ENCODE measurements around the gene KBTBD12.
"Not testable (repeated sequence)": the region's sequence is repeated elsewhere in the genome, so short reads cannot be mapped to it uniquely, and the experiment has no call there.

GRCh38 chr3:127874097-127874496, 40.9 kb upstream of the KBTBD12 start:
- TF ChIP-seq CTCF (IDR thresholded peaks at IDR 0.05 in 4 of 5, conservative IDR thresholded peaks at IDR 0.05 in 1 of 5); POLR2A (IDR thresholded peaks at IDR 0.05): not testable (repeated sequence)

All from gastrocnemius medialis (tissue), 4 donors.